Left renal cortex interstitium (tissue), 4 donors: ENCODE measurements around the gene FKBP2. TPM values are rescaled to one million over a fixed set of nuclear protein-coding genes. Genes with fewer than 3 reads are reported as not detected.

Experiments
- DNase-seq, 4 donors: peaks; one replicate each; pipeline ENCODE4 v3.0.0-alpha.2; 2013; ENCODE audit warnings: low read depth in 4 of 4, low spot score in 2 of 4, missing footprints in 1 of 4
- polyA plus RNA-seq, 4 donors: library from polyadenylated mRNA; unstranded; fragments of 120-200 nt; gene quantifications; one replicate each; pipeline ENCODE4 v1.2.1, GENCODE V29; 2013; ENCODE audit not compliant: insufficient read length in 4 of 4

Gene FKBP2
- polyA plus RNA-seq, 4 donors: 94.5 to 110 (median 102) TPM

DNA sequence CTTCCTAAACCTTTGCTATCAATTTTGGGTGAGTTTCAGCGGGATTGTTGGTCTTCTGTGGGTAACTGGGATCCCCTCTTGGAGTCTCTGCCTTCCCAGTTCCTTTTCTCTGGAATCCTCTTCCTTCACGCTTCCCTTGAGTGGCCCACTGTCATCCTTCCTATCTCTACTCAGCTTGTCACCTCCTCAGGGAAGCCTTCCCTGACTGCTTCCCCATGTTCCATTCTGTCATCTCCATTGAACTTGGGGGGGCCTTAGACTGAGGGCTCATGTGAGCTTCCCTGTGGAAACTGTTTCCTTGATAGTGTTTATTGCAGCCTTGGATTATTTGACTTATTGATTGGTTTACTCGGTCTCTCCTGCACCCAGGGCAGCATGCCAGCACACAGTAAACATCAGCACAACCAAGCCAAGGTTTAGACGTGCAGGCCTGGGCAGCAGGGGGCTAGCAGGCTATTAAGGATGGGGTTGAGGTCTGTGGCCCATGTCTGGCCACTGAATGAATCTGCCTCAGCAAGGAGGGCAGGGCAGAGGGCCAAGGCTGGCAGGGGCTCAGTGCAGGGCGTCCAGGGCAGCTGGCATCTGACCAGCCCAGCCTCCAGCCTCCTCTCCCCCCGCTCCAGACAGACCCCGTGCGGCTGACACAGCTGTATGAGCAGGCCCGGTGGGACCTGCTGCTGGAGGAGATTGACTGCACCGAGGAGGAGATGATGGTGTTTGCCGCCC, 22.1 kb upstream of the FKBP2 start:
- no peak for DNase-seq

DNA sequence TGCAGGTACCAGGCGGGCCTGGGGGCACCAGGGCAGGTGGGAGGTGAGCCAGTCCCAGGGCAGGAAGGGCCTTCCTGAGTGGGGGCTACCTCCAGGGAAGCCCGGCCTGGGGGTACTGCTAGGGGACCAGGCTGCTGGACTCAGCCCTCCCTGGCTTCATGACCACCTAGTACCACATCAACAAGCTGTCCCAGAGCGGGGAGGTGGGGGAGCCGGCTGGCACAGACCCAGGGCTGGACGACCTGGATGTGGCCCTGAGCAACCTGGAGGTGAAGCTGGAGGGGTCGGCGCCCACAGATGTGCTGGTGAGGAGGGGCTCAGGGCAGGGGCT, 21.6 kb upstream of the FKBP2 start:
- no peak for DNase-seq

DNA sequence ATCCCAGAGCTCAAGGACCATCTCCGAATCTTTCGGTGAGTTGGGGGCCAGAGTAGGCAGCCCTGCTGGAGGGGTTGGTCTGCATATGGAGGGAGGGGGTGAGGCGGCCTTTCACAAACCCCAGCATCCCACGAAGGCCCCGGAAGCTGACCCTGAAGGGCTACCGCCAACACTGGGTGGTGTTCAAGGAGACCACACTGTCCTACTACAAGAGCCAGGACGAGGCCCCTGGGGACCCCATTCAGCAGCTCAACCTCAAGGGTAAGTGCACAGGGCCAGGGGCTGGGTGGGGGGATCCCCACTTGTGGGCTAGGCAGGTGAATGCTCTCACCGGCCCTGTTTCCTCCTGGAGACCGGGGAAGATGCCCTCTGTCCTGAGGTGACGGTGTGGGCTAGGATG, 21.1 kb upstream of the FKBP2 start:
- DNase-seq: no peak

DNA sequence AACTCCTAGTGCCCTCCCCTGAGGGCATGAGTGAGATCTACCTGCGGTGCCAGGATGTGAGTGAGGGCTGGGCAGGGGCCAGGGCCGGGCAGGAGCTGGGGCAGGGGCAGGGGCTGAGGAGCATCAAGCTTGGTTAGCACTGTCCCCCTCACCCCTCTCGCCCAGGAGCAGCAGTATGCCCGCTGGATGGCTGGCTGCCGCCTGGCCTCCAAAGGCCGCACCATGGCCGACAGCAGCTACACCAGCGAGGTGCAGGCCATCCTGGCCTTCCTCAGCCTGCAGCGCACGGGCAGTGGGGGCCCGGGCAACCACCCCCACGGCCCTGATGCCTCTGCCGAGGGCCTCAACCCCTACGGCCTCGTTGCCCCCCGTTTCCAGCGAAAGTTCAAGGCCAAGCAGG, 20.6 kb upstream of the FKBP2 start:
- DNase-seq: no peak

DNA sequence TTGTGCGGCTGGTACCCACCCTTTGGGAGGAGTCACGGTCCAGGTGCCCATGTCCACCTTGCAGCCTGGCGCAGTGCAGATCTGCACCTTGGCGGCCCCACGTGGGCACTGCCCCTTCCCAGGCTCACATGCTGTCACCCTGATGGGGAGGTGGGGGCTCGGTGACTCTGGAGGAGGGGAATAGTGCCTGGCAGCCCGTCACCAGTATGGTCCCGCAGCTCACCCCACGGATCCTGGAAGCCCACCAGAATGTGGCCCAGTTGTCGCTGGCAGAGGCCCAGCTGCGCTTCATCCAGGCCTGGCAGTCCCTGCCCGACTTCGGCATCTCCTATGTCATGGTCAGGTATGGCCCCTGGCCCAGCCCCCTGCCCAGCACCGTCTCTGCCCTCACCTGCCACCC, 20.1 kb upstream of the FKBP2 start:
- no peak for DNase-seq

DNA sequence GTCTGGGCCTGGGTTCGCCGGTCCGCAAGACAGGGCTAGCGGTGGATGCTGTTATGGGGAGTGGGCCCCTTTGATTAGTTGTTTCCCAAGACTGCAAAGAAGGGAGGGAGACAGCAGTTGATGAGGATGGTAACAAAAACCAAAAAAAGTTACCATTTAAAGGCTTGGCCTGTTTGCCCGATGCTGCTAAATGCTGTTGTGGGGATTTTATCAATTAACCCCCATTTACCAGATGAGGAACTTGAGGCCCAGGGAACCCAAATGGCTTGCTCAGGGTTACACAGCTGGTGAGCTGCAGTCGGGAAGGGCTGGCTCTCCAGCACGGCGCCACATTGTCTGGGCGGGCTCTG, 18.3 kb upstream of the FKBP2 start:
- no peak for DNase-seq

DNA sequence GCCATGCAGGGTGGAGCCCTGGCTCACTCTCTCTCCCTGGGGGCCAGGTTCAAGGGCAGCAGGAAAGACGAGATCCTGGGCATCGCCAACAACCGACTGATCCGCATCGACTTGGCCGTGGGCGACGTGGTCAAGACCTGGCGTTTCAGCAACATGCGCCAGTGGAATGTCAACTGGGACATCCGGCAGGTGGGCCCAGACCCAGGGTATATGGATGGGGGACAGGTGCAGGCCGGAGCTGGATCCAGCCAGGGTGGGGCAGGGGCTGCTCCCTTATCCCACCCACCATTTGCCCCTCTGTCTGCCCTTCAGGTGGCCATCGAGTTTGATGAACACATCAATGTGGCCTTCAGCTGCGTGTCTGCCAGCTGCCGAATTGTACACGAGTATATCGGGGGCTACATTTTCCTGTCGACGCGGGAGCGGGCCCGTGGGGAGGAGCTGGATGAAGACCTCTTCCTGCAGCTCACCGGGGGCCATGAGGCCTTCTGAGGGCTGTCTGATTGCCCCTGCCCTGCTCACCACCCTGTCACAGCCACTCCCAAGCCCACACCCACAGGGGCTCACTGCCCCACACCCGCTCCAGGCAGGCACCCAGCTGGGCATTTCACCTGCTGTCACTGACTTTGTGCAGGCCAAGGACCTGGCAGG, 17.8 kb upstream of the FKBP2 start:
- no peak for DNase-seq

DNA sequence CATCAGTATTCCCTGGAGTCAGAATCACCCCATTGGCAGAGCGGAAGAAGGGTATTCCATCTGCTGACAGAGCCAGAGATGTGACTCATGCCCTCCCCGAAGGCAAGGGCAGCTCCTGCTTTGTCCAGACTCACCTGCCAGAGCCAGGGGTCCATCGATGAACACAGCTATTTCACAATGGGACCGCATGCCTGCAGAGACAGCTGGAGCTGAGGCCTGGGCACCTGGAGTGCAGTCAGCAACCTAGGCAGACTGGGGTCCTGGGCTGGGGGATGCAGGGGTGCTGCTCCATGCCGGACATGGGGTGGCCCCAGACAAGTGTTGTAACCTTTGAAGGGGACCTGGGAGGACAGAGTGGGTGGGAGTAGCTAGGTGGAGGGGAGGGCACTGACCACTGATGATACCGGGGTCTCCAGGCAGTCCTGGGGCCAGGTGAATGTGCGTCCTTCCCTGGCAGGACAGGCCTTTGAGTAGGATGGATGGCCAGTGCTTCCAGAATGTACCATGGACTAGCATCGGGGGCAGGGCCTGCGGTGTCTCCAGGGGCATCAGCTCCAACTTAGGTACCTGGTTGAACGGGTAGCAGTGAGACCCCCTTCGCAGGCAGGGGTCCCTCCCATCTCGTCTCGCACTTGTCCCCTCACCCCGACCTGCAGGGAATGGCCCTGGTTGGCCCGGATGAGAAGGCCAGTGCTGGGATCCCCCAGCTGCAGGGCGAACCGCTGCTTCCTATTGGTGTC, 16.6 kb upstream of the FKBP2 start:
- no peak for DNase-seq

DNA sequence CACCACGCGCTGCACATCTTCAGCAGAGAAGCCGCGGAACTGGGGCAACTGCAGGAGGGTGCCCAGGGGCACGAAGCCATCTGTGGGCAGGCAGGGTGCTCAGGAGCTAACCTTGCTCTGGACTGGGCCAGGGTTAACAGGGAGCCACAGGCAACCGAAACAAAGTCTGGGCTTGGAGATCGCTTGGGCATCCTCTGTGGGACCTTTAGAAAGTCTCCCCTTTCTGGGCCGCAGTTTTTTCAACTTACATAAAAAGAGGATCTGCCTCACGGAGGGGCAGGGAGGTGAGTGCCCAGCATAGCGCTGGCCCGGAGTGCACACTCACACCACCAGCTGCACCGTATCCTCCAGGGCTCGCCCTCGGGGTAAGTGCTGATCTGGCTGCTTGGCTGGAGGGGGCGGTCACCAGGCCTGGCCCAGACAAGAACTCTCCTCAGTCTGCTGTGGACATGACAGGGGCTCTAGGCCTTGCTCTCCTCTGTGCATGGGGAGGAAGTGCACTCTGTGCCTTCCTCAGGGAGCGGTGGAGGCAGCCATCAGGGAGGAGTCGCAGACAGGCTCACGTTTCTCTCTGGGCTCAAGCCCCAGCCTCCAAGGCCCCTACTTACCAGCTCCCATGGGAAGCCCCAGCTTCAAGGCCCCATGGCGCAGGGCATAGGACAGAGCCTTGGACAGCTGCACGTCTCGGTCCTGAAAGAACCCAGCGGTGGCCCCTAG, 15.8 kb upstream of the FKBP2 start:
- no peak for DNase-seq

DNA sequence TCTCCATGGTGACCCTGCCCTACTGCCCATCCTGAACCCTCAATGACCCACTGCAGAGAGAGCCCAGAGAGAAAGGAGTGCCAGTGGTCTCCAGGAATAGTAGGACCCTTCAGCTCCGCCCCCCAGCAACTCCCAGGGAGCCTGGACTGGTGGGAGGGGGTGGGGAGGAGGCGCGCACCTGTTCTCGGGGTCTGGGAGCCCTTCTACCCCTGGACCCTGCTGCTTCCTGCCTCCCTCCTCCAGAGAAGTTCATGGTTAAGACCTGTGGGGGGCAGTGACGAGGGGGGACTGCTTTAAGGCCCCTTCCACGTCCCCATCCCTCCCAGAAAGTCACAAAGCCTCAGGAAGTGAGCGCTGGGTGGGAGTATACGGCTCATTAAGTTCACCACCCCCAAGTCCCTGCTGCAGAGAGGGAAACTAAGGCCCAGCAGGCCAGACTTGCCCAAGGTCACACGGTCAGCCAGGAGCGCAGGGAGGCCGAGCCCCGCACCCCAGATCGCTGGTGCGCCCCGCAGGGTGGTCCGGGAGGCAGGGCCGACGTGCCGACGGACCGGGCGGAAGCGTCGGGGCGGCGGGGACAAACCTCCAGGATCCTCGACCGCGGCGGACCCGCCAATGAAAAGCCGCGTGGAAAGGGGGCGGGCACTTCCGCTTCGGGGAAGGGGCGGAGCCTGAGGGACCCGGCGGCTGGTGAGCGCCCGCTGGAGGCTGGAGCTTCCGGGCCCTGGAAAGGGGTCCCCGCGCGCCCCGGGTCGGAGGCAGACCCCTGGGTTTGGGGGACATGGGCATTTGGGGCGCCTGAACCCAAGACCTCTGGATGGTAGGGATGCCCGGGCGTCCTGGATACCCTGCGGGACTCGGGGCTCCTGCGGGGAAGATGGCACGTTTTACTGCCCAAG, 15.0 kb upstream of the FKBP2 start, which contains the start of the genes NUDT22 and TRPT1:
Gene NUDT22, plus strand, starts transcription at position 667 of the 899 bp plus-strand sequence. CDS start 379 bp downstream, outside the sequence.
Gene TRPT1, minus strand, starts transcription at position 579 of the 899 bp plus-strand sequence. Its CDS starts 326 bp downstream, at position 253.
- peak in 2 of 4 donors; percentile 82 to 83 for DNase-seq

DNA sequence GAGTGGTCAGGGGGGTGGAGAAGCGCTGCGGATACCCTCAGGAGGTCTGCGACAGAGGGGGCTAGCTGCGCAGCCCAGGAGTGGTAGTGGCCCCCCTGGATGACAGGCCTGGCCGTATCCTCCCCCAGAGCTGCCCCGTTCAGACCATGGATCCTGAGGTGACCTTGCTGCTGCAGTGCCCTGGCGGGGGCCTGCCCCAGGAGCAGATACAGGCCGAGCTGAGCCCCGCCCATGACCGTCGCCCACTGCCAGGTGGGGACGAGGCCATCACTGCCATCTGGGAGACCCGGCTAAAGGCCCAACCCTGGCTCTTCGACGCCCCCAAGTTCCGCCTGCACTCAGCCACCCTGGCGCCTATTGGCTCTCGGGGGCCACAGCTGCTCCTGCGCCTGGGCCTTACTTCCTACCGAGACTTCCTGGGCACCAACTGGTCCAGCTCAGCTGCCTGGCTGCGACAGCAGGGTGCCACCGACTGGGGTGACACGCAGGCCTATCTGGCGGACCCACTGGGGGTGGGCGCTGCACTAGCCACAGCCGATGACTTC, 14.3 kb upstream of the FKBP2 start:
- DNase-seq: no peak

DNA sequence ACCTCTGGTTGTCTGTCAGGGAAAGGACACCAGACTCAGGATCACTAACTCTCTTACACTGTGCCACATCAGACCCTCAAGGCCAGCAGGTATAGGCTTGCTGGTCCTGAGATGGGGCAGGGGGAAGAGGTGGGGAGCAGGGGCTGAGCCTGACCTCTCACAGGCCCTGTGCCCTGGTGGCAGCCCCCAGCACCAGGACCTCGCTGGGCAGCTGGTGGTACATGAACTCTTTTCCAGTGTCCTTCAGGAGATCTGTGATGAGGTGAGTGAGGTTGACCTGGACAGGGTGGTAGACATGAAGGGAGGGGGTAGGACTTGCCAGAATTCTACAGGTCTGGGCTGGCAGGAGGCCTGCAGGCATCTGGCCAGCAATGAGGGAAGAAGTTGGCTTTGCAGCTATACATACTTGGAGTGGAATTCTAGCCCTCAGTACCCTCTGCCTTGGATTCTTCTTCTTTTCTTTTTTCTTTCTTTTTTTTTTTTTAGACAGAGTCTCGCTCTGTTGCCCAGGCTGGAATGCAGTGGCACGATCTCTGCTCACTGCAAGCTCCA, 13.4 kb upstream of the FKBP2 start:
- no peak for DNase-seq

DNA sequence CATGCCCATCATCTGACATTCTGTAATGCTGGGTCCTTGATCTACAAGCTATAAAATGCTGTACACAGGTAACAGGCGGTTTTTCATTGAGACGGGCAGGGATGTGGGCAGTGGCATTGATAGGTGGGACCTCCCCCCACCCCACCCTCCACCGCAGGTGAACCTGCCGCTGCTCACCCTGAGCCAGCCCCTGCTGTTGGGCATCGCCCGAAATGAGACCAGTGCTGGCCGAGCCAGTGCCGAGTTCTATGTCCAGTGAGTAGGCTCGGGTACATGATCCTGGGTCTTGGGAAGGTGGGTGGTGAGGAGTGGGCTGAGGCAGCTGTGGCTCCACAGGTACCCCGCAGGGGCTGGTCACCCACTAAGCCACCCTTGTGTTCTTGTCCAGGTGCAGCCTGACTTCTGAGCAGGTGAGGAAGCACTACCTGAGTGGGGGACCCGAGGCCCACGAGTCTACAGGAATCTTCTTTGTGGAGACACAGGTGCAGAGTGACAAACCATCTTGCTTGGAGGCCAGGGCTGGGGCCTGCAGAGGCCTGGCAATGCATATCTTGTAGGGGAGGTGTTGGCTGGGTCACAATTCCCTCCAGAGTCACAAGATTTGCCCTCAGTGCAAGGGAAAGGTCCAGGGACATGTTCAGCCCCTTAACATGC, 11.7 kb upstream of the FKBP2 start:
- DNase-seq: no peak

DNA sequence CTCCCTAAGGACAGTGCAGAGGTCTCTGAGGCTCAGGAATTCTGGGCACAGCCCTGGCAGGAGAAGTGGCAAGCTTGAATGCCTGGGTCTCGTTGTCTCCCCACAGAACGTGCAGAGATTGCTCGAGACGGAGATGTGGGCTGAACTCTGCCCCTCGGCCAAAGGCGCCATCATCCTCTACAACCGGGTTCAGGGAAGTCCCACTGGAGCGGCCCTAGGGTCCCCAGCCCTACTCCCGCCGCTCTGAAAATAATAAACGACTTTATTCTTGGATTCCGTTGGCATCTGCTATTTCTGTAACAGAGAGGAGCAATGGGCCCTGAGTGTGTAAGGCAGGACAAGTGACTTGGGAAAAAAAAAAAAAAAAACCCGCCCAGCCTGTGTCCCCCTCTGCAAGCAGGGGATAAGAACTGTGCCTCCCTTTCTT, 11.1 kb upstream of the FKBP2 start:
- no peak for DNase-seq

DNA sequence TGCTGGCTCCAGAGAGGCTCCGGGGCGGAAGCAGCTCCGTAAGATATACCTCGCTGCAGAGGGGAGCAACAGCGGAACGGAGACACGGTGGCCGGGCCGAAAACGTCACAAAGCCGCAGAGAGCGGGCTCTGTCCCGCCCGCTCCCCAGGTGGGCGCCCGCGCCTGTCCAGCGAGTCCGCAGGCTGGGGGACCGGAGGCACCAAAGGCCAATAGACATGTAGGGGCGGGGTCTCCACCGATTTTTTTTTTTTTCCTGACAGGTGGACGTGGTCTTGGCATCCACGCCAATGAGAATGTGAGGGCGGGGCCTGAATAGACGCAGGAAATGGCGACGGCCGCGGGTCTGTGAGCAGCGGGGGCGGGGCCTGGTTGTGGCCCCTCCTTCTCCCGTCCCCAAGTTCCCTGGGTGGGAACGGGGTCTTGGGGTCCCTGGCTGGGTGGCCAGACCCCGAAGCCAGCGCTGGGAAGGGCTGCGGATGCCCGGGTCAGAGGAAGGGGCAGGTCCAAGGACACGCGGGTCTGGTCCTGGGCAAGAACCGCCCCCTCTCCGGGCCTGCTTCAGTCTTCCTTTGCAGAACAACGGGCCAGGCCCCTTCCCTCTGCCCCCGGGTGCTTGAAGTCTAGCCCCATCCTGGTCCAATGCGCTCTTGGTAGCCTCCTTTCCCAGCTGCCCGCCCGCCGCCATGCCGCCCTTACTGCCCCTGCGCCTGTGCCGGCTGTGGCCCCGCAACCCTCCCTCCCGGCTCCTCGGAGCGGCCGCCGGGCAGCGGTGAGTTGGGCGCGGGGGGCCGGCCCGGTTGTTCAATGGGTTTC, 10.5 kb upstream of the FKBP2 start, which contains the start of gene DNAJC4:
Gene DNAJC4, plus strand, starts transcription at position 378 of the 814 bp plus-strand sequence. Its CDS starts 307 bp downstream, at position 685.
- DNase-seq: peak; percentile 83 to 95 (median 86)

DNA sequence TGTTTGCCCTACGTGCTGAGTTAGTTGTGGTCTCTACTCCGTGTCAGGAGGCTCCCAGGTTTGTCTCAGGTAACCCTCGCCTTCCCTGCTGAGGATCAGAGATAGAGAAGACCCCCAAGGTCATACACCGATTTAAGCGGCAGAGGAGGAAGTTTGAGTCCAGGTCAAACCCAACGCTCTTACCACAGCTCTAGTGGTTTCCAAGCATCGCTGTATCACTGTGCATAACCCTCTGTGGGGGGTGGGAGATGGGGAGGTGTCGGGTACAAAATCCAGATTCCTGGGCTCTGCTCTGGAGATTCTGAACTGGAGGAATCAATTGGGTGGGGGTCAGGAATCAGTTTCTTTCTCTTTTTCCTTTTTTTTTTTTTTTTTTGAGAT, 9.9 kb upstream of the FKBP2 start:
- DNase-seq: no peak

DNA sequence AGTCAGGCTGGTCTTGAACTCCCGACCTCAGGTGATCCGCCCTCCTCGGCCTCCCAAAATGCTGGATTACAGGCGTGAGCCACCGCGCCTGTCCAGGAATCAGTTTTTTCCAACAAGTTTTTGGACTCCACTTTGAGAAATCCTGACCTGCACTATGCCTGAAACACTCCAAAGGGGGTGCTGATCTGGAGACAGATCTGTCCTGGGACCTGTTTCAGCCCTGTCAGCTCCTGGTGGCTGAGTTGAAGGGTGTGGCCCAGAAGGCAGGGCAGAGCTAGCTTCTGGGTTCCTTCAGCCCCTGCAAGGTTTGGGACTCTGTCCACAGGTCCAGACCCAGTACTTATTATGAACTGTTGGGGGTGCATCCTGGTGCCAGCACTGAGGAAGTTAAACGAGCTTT, 9.3 kb upstream of the FKBP2 start:
- no peak for DNase-seq
